ENCODE data around the gene ZSWIM1.

ZSWIM1 gene

DNA sequence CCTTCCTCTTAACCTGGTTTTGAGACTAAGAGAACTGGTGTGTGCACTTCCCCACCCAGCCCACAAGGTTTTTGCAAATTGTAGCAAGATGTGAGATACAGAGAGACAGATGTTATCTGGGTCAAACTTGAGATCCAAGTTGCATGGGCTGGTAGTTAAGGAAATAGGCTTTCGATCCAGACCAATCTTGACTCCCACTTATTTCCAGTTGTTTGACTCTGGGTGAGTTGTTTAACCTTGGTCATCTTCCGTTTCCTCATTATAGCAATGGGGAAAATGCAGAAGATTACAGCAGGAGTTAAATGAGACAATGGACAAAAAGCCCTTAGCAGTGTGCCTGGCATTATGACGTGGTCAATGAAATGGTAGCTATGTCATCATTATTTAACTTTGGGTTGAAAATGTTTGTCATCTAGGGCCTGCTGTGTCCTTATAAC lies 45.7 kb upstream of the ZSWIM1 start:
- TF ChIP-seq CTCF (IDR thresholded peaks at IDR 0.05; ENCODE audit: borderline replicate concordance, control extremely low read depth, extremely low read depth, insufficient read depth, missing control alignments) = no peak
- DNase-seq (ENCODE audit: low spot score) = no peak
- in situ Hi-C loops (cut with MboI; ENCODE audit: low sequenced_read_pairs, unreplicated experiment) = no loop called here

DNA sequence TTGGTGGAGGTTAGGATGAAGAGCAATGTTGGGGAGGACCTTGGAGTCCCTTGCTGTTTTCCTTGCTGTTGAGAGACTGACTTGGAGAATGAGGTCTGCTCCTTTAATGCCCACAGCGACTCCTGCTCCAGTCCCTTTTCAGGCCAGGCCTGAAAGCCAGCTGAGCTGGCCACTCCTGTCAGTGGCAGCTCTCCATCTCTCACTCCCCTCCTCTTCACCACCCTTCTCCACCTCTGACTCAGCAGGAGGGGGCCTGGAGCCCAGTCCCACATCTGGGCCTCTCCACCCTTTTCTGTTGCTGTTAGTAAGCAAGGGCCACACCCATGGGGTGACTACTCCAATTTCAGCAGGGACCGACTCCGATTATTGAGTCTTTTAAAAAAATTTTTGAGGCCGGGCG lies 45.2 kb upstream of the ZSWIM1 start:
- no peak for TF ChIP-seq CTCF (IDR thresholded peaks at IDR 0.05; ENCODE audit: borderline replicate concordance, control extremely low read depth, extremely low read depth, insufficient read depth, missing control alignments)
- in situ Hi-C loops (cut with MboI; ENCODE audit: low sequenced_read_pairs, unreplicated experiment) = no loop called here
- DNase-seq (ENCODE audit: low spot score) = no peak

DNA sequence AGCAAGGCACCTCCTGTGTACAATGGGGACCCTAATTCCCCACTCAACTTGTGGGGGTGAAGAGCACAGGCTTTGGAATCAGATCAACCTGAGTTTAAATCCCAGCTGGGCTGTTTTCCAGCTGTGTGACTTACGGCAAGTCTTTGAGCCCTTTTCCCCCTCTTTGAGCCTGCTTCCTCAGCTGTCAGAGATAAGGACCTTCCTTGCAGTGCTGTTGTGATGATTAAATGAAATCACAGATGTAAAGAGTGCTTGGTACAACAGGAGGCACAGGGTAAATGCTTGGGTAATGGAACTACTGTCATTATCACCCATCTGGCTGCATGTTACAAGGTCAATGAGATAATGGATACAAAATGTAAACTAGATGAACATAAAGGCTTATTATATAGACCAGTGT lies 44.2 kb upstream of the ZSWIM1 start:
- TF ChIP-seq CTCF (IDR thresholded peaks at IDR 0.05; ENCODE audit: borderline replicate concordance, control extremely low read depth, extremely low read depth, insufficient read depth, missing control alignments) = no peak
- in situ Hi-C loops (cut with MboI; ENCODE audit: low sequenced_read_pairs, unreplicated experiment) = no loop called here
- DNase-seq (ENCODE audit: low spot score) = no peak

DNA sequence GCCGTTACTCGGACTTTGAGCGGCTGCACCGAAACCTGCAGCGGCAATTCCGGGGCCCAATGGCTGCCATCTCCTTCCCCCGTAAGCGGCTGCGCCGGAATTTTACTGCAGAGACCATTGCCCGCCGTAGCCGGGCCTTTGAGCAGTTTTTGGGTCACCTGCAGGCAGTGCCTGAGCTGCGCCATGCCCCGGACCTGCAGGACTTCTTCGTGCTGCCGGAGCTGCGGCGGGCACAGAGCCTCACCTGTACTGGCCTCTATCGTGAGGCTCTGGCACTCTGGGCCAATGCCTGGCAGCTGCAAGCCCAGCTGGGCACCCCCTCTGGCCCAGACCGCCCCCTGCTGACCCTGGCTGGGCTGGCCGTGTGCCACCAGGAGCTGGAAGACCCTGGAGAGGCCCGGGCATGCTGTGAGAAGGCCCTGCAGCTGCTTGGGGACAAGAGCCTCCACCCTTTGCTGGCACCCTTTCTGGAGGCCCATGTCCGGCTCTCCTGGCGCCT lies 40.3 kb upstream of the ZSWIM1 start:
- no peak for TF ChIP-seq CTCF (IDR thresholded peaks at IDR 0.05; ENCODE audit: borderline replicate concordance, control extremely low read depth, extremely low read depth, insufficient read depth, missing control alignments)
- in situ Hi-C loops (cut with MboI; ENCODE audit: low sequenced_read_pairs, unreplicated experiment) = no loop called here

GRCh38 chr20:45841407-45842129 lies 39.5 kb upstream of the ZSWIM1 start:
- DNase-seq (ENCODE audit: low spot score) = no peak
- no peak for TF ChIP-seq CTCF (IDR thresholded peaks at IDR 0.05; ENCODE audit: borderline replicate concordance, control extremely low read depth, extremely low read depth, insufficient read depth, missing control alignments)
- in situ Hi-C loops (cut with MboI; ENCODE audit: low sequenced_read_pairs, unreplicated experiment) = no loop called here

More for the DNA sequence above, 40.3 kb upstream of the ZSWIM1 start:
- DNase-seq (ENCODE audit: low spot score) = no peak

DNA sequence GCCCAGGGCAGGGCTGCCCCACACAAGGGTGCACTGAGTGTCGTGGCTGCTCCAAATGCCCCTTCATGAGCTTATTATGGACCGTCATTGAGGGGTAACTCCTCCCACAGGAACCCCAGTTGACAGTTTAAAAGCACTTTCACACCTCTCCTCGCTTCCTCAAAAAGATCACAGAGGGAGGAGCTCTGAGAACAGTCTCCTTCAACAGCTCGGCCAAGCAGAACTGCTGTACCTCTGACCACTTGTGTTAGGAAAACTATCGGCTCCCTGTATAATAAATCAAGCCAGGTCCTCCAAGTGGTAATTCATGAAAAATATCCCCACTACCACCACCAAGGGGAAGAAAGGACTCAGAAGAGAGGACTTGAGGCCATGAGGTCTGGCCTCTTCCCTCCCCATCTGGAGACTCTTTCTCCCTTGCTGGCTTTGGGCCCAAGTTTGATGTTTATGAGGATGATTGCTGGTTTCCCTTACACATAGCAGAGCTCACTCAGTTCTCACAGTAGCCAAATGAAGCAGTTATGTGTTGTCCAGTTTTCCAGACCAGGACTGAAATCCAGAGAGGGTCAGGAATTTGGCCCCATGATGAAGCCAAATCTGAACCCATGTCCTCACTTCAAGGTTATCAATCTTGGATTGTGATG lies 38.7 kb upstream of the ZSWIM1 start:
- TF ChIP-seq CTCF (IDR thresholded peaks at IDR 0.05; ENCODE audit: borderline replicate concordance, control extremely low read depth, extremely low read depth, insufficient read depth, missing control alignments) = no peak
- in situ Hi-C loops (cut with MboI; ENCODE audit: low sequenced_read_pairs, unreplicated experiment) = no loop called here
- DNase-seq (ENCODE audit: low spot score) = peak; percentile 82

Data from GM13976 (cell line).